Measurements from ENCODE around the gene PDGFD. TPM values are rescaled to one million over a fixed set of nuclear protein-coding genes. Genes with fewer than 3 reads are reported as not detected.

The PDGFD gene
- total RNA-seq, 1 donor = 32.4 TPM

DNA sequence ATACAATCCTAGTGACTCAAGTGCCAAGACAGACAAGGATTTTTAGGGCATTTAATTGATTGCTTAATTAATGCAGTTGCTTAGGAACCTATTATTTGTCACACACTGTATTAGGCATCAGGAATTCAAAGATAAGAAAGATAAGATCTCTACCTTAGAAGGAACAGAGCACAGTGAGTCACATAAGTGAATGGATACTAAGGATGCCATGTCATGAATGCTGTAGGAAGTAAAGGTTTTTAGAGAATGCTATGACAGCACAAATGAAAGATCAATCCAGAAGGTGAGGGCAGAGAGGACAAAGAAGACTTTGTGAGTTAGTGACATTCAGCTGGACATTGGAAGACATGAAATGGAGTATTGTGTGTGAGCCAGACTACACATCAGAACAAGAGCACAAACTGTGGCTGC is 275.4 kb downstream of the PDGFD start:
- DNase-seq (ENCODE audit: low read depth) = no peak
- TF ChIP-seq, protein P1, sequence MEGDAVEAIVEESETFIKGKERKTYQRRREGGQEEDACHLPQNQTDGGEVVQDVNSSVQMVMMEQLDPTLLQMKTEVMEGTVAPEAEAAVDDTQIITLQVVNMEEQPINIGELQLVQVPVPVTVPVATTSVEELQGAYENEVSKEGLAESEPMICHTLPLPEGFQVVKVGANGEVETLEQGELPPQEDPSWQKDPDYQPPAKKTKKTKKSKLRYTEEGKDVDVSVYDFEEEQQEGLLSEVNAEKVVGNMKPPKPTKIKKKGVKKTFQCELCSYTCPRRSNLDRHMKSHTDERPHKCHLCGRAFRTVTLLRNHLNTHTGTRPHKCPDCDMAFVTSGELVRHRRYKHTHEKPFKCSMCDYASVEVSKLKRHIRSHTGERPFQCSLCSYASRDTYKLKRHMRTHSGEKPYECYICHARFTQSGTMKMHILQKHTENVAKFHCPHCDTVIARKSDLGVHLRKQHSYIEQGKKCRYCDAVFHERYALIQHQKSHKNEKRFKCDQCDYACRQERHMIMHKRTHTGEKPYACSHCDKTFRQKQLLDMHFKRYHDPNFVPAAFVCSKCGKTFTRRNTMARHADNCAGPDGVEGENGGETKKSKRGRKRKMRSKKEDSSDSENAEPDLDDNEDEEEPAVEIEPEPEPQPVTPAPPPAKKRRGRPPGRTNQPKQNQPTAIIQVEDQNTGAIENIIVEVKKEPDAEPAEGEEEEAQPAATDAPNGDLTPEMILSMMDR (IDR thresholded peaks at IDR 0.05; ENCODE audit: insufficient read depth, low read length) = no peak
- no peak overlapping the region for H3K4me3 ChIP-seq (ENCODE audit: low read depth, low read length)

DNA sequence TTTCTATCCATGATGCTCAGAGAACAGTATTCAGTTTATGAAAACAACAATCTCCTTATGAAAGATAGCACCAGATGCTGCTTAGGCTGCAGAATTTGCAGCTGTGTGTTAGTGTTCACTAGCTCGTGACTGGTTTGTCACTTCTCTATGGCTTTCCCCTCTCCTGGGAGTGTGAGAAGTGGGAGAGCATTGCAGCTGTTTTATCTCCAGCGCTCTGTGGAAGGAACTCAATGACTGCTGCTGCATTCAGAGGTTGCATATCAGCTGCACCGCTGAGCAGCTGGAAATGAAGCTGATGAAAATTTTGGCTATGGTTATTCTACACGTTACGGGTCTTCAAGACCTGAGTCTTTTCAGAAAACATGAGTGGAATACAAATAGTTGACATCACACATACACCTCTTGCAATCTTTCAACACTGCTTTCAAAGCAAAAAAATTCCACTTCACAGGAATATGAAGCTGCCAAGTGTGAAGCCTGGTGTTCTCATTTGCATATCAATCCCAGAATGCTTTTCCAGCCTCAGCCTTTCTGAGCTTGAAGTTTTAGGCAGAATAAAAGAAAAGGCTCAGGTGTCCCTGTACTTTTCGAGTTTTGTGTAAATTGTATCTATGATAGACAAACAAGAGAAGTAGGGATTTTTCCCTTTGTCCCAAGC is 276.8 kb downstream of the PDGFD start:
- no peak for DNase-seq (ENCODE audit: low read depth)
- no peak overlapping the region for H3K4me3 ChIP-seq (ENCODE audit: low read depth, low read length)
- TF ChIP-seq, protein P1 (IDR thresholded peaks at IDR 0.05; ENCODE audit: insufficient read depth, low read length) = no peak

DNA sequence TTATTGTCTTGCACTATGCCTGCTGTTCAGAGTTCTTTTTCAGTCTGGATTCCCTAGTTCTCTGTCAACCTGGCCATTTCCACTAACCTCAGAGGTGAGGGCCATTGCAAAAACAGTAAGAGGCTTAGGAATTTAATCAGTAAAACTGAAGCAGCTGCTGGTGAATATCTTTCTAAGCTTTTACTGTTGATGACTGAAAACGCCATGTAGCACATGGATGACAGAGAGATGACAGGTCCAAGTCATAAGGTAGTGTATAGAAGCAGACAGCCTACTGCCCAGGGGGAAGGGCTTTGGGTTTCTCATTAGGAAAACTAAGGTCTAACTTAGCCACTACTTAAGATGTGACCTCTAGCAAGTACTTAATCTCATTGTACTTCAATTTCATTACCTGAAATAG is 280.1 kb downstream of the PDGFD start:
- no peak for DNase-seq (ENCODE audit: low read depth)
- TF ChIP-seq, protein P1 (IDR thresholded peaks at IDR 0.05; ENCODE audit: insufficient read depth, low read length) = no peak
- H3K4me3 ChIP-seq (ENCODE audit: low read depth, low read length) = no peak overlapping the region

DNA sequence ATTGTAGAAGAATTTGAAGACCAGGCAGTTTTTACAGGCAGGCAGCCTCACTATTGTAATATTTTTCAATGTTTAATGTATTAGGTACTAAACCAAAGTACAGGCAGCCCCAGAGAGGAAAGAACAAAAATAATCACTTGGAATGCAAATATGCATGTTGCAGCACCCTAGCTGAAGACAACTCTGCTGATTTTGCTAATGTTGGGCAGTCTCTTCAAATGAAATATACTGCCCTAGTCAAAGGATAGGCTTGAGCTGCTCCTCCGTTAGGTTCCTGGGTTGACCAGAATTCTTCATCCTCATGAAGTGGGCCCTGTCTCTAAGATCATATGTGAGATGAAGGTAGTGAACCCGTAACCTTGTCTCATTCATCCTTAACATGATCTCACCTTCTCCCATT is 280.7 kb downstream of the PDGFD start:
- DNase-seq (ENCODE audit: low read depth) = no peak
- TF ChIP-seq, protein P1 (IDR thresholded peaks at IDR 0.05; ENCODE audit: insufficient read depth, low read length) = no peak

DNA sequence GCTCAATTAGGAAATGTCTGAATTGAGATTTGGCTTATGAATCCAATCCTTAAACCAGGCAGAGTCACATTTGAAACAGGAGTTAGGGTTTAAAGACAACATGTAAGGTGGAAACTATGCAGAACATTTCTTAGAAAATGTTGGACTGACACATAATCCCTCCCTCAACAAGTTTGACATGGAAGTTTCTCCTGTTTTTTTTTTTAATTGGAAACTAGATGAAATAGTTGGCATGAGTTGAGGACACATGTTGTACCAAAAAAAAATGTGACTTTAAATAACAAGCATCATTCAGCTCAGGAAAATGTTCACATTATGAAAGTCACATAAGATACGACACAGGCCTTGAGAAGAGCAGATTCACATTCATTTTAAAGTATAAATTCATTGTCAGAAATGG is 282.4 kb downstream of the PDGFD start:
- DNase-seq (ENCODE audit: low read depth) = peak; percentile 10
- H3K4me3 ChIP-seq (ENCODE audit: low read depth, low read length) = no peak overlapping the region
- TF ChIP-seq, protein P1 (IDR thresholded peaks at IDR 0.05; ENCODE audit: insufficient read depth, low read length) = no peak

More for the DNA sequence above, 280.7 kb downstream of the PDGFD start:
- no peak overlapping the region for H3K4me3 ChIP-seq (ENCODE audit: low read depth, low read length)

DNA sequence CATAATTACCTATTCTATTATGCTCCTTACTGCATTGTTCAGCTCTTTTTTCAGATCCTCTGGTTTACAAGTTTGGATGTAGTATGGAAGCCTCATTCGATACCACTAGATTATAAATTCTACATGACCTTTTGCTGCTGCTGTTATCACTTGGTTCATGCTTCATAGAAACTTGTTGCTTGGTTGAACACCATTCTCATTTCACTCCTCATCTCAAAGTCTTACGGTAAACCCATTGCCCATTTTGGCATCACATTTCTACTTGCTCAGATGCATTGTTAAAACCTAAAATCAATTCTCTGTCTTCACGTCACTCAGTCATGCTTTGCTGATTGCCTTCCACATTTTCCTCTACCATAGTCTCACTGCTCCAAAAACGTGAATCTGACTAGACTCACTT is 283.0 kb downstream of the PDGFD start:
- TF ChIP-seq, protein P1 (IDR thresholded peaks at IDR 0.05; ENCODE audit: insufficient read depth, low read length) = no peak
- DNase-seq (ENCODE audit: low read depth) = no peak
- H3K4me3 ChIP-seq (ENCODE audit: low read depth, low read length) = no peak overlapping the region

DNA sequence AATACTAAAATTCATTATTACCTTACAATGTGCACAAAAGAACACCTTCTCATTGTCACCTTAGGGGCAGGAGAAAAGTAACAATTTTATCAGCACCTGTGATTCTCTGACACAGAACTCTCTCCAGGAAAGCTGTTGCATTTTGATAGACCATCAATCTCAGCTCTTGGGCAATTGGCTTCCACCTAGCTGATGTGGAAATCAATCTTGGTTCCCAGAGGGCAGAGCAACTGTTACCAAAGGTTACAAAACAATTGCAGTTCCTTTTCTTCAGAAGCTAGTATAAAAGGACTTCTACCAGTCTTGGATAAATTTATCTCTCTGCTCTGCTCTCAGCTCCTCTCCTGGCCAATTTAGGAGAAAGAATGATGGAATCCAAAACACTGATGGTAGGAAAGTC is 285.3 kb downstream of the PDGFD start:
- no peak overlapping the region for H3K4me3 ChIP-seq (ENCODE audit: low read depth, low read length)
- TF ChIP-seq, protein P1 (IDR thresholded peaks at IDR 0.05; ENCODE audit: insufficient read depth, low read length) = no peak
- no peak for DNase-seq (ENCODE audit: low read depth)
